Brain pericyte (primary cell): ENCODE data around the gene FAAP100.

Experiments used
- DNase-seq: peaks from one replicate; pipeline ENCODE4 v3.0.0-alpha.2; 2012; ENCODE audit warnings: low read depth, low spot score

FAAP100 gene

GRCh38 chr17:81577278-81578000 lies 25.3 kb upstream of the FAAP100 start:
- no peak for DNase-seq

GRCh38 chr17:81576621-81577277 lies 24.6 kb upstream of the FAAP100 start:
- DNase-seq = peak; percentile 55

DNA sequence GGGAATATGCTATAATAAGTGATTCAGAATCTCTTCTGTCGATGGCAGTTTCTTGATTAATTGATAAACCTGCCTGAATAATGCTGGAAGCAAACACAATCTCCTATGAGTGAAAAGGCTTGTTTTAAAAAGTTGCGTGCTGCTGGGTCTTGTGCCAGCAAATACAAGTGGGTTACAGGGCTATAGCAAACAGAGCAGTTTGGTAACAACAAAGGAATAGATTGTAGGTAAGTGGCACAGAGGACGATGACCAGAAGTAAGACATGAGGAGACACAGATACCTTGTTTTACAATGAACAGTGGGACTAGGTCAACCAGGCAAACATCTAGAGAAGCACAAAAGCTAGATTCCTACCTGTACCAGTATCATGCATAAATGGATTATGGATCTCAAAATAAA lies 23.7 kb upstream of the FAAP100 start:
- DNase-seq = no peak

DNA sequence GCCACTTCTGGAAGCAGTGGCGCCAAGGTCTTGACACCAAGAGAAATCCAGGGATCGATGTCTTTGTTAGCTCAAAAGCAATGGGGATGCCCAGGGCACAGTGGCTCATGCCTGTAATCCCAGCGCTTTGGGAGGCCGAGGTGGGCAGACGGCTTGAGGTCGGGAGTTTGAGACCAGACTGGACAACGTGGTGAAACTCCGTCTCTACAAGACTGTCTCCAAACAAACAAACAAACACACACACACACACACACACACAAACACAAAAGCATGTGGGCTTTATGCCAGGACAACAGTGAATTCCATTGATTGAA lies 22.4 kb upstream of the FAAP100 start:
- DNase-seq = no peak

DNA sequence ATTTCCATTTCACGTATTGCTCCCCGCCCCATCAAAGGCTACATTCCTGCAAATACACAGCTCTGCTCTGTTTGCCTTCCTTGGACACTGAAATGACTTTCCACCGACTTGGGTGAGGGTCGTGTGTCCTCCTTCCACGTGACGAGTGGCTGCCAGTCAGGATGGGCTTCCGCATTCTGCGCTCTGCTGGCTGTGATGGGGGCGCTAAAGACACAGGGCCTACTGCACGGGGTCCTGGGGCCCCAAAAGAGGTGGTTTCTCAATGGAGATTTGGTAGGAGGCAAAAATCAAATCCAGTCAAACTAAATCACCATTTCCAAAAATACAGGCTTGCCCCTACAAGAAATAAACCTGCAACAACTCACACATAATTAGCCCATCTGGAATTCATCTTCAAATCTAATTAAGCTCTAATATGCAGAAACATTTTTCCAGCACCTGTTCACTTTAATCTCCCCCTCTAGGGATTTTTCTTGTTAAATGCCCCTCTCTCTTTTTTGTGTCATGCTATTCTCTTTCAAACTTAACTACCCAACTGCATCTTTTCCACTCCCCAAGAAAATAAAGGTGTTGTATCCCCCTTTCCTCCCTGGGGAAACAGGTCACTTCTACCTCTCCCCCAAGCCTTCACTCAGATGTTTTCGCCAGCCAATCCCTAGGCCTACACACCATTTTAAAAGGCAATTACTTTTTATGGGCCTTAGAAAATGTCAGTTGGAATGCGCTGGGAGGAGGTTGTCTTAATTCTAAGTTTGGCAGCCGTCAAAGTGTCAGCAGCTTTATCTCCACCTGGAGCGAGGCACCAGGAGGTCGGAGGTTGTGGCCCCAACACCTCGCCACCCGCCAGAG lies 21.9 kb upstream of the FAAP100 start:
- no peak for DNase-seq

DNA sequence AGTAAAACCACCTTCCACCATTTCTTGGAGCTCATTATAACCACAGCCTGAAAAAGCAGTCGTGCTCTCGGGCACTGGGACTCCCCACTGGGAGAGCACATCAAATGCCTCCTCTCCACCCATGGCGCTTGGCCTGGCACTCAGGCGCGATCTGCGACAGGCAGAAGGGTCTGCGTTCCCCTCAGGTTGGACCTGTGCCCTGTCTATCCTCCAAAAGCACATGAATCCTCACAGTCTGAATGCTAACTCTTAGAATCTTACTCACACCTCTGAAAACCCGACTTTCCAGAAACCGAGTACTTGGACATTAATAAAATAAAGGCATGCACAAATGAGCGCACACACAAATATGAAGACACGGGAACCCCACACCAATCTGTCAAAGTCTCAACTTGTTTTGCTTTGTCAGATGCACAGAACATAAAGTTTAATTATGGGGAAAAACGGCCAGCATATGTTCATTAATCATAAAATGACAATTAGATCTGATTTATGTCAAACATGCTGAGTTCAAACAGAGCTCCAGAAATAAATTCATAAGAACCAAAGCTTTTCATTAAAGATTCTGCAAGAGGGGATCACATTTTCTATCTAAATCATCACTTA lies 20.5 kb upstream of the FAAP100 start:
- no peak for DNase-seq

DNA sequence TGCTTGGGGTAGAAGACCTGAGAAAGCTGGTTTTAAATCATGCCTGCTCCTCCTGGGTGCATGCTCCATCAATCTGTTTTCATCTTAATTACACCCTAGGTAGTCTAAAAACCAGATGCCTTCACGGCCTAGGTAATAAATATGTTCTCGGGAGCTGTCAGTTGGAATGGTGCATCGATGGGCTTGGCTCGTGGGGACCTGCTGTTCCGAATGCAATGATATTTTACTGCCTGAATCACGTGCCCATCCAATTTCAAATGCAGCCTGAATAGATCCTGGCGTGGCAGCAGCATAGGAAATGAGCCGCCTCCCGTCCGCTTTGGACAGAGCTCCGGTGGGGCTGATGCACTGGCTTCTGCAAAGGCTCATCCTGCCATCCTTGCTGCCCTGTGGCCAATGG lies 18.8 kb upstream of the FAAP100 start:
- DNase-seq = no peak

DNA sequence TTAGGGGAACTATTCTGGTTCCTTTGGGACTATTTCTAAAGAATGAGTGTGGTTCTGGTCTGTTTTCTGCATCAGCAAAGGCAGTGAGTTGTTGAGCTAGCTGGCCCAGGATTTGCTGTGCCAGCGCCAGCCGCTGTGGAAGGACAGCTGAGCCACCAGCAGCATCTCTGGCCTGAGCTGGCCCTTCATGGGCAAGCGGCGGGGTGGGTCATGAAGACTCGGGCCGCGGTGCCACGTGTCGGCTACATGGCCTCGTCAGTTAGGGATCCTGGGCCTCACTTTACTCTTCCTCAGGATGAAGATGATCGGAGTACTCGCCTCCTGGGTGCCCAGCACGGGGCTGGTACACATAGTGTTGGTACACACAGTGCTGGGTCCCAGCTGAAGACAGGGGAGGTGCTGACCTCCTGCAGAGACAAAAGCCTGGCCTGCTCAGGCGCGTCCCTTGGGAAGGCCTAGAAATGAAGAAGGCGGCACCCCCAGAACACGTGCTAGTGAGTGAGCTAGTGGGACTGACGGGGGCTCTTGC lies 17.9 kb upstream of the FAAP100 start:
- DNase-seq = no peak

- no peak for DNase-seq
Observed at GRCh38 chr17:81568416-81568815, 16.3 kb upstream of the FAAP100 start.

DNA sequence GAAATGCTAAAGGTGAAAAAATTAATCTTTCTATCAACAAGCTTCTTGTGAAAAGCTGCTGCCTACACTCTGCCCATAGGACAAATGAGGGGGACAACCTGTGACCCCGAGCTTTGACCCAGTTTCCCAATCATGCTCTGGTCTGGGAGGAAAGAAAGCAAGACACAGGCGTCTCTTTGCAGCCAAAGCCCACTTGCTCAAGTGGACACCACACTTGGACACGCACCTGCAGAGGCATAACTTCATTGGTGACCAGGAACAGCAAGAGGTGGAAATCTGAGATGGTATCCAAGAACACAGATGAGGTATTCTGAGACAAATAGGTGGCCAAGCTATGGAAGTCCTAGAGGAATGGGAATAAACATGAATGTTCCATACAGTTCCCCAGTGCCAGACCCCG lies 15.0 kb upstream of the FAAP100 start:
- DNase-seq = no peak

DNA sequence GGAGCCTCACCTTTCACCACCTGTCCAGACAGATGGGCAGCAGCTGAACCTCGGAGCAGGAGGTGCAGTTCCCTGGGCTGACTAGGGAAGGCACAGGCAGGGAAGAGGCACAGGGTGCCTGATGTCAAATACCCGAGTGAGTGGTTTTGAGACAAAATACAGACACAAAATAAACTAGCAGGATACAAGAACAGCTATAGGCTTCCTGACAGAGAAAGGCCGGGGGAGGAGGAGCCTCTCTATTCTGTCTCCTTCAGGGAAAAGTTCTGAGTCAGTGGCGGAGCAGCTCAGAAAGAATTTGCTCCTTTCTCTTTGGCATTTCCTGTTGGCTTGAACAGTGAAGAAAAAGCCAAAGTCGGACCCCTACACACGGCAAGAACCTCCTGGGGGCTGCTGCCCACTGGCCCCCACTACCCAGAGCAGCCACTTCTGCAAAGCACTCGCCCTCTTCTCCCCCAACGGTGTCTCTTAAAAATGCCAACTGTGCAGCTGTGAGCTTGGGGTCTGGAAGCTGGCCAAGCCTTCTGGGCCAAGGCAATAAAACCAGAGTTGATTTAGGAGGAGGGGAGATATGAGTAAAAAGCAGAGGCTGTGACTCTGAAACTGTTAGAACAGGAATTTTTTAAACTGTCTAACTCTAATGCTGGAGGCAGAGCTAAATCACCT lies 14.4 kb upstream of the FAAP100 start:
- DNase-seq = peak; percentile 90

DNA sequence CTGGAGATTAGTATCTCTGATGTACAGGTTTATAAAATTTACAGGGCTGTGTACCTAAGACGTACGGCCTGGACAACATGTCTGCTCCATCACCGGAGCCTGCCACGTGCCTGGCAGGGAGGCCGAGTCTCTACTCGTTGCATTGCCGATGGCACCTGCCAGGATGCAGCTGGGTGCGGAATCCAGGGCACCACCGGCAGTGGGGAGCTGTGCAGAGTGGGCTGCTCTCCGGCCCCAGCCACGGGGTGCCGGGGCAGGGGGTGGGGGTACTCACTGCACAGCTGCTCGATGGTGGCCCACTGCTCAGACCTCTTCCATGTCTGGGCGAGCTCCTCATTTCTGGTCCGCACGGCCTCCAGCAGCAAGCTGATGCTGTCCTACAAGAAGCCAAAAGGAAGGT lies 13.1 kb upstream of the FAAP100 start:
- DNase-seq = no peak

- DNase-seq = no peak
Observed at GRCh38 chr17:81564778-81565177, 12.6 kb upstream of the FAAP100 start.

DNA sequence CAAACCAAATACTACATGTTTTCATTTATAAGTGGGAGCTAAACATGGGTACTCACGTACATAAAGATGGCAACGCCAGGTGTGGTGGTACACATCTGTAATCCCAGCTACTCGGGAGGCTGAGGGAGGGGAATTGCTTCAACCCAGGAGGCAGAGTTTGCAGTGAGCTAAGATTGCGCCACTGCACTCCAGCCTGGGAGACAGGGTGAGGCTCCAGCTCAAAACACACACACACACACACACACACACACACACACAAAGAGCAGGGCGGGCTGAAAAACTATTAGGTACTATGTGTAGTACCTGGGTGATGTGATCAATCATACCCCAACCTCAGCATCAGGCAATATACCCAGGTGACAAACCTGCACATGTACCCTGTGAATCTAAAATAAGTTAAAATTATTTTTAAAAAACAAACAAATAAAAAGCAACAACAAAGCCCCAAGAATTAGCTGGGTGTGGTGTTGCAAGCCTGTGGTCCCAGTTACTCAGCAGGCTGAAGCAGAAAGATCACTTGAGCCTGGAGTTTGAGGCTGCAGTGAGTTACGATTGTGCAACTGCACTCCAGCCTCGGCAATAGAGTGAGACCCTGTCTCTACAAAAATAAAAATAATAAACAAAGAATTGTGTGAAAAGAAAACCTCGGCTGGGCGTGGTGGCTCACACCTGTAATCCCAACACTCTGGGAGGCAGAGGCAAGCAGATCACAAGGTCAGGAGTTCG lies 11.9 kb upstream of the FAAP100 start:
- no peak for DNase-seq

GRCh38 chr17:81561494-81561885 lies 9.3 kb upstream of the FAAP100 start:
- no peak for DNase-seq

DNA sequence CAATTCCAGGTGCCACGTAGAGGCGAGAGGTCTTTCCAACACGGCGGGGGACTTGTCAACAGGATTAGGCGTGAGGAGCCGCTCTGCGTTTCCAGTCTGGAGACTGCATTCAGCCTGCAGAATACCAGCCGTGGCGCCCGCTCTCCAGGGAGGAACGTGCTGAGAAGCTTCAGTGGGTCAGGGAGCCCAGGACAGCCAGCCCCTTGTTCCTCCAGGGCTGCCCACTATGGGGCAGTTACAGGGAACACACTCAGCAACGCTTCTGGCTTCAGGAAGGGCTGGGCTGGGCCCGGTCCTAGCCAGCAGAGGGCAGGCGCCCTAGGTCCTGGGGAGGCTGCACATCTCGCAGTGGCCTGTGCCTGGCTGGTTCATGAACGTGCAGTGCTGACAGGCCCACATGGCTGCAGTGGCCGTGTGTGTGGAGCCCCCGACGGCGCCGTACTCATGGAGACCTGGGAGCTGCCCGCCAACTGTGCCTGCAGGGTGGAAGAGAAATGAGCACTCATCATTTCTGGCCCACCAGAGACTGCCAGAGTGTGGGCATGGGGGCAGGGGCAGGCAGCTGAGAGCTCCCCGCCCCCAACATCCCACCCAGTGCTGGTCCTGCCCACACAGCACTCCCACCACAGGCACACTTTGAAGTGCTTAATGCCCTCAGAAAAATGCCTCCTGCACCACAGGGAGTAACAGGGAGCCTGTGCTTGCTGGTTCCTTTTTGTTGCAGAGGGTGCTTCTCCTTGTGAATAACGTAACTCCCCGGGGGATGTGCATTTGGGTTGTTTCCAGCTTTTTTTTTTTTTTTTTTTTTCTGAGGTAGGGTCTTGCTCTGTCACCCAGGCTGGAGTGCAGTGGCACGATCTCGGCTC lies 7.0 kb upstream of the FAAP100 start:
- DNase-seq = no peak

DNA sequence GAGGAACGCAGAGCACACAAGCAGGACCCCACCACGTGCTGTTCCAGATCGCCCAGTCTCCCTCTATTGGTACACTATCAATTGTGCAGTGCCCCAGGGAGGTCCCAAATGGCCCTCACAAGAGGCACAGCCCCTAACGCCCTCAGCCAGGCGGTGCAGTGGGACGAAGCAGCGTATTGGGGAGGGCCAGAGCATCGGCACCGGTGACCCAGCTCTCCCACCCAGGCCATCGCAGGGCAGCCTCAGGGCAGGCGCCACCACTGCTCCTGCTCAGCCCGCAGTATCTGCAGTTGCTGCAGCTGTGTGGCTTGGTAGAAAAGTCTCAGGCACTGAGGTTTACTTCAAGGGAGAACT lies 5.9 kb upstream of the FAAP100 start:
- DNase-seq = no peak

- no peak for DNase-seq
Observed at GRCh38 chr17:81557276-81558114, 5.3 kb upstream of the FAAP100 start.

GRCh38 chr17:81556863-81557262 lies 4.7 kb upstream of the FAAP100 start:
- DNase-seq = no peak
